ENCODE measurements around the gene TSPEAR.
"Not testable (repeated sequence)": the region's sequence is repeated elsewhere in the genome, so short reads cannot be mapped to it uniquely, and the experiment has no call there.

TSPEAR gene

GRCh38 chr21:44684077-44684476 lies 27.3 kb downstream of the TSPEAR start:
- DNase-seq (ENCODE audit: low spot score), result no peak

GRCh38 chr21:44682580-44683151 lies 28.7 kb downstream of the TSPEAR start:
- DNase-seq (ENCODE audit: low spot score), result no peak

GRCh38 chr21:44681861-44682579 lies 29.4 kb downstream of the TSPEAR start, which contains the start of gene KRTAP12-1:
Gene KRTAP12-1, minus strand, starts transcription at chr21:44682163. Its CDS starts 40 bp downstream, at chr21:44682123.
- no peak for DNase-seq (ENCODE audit: low spot score)

GRCh38 chr21:44681152-44681551 lies 30.2 kb downstream of the TSPEAR start:
- no peak for DNase-seq (ENCODE audit: low spot score)

GRCh38 chr21:44677881-44678280 lies 33.5 kb downstream of the TSPEAR start:
- no peak for DNase-seq (ENCODE audit: low spot score)

- no peak for DNase-seq (ENCODE audit: low spot score)
These were observed 39.5 kb downstream of the TSPEAR start for GRCh38 chr21:44671911-44672310.

GRCh38 chr21:44670642-44671432 lies 40.5 kb downstream of the TSPEAR start:
- no peak for DNase-seq (ENCODE audit: low spot score)

- no peak for DNase-seq (ENCODE audit: low spot score)
These were observed 43.8 kb downstream of the TSPEAR start for GRCh38 chr21:44667612-44668011.

- no peak for DNase-seq (ENCODE audit: low spot score)
These were observed 44.7 kb downstream of the TSPEAR start, which contains the start of gene KRTAP12-2 for GRCh38 chr21:44666401-44667320. Gene KRTAP12-2, minus strand, starts transcription at chr21:44666927. Its CDS starts 41 bp downstream, at chr21:44666886.

- no peak for DNase-seq (ENCODE audit: low spot score)
These were observed 46.7 kb downstream of the TSPEAR start for GRCh38 chr21:44664691-44665090.

GRCh38 chr21:44661567-44661966 lies 49.8 kb downstream of the TSPEAR start:
- DNase-seq (ENCODE audit: low spot score), result not testable (repeated sequence)

GRCh38 chr21:44658913-44659595 lies 52.3 kb downstream of the TSPEAR start:
- no peak for DNase-seq (ENCODE audit: low spot score)

GRCh38 chr21:44658541-44658910 lies 52.8 kb downstream of the TSPEAR start:
- DNase-seq (ENCODE audit: low spot score), result no peak

- DNase-seq (ENCODE audit: low spot score), result no peak
These were observed 53.5 kb downstream of the TSPEAR start, which contains the start of gene KRTAP12-3 for GRCh38 chr21:44657635-44658540. Gene KRTAP12-3, plus strand, starts transcription at chr21:44657932. Its CDS starts 48 bp downstream, at chr21:44657980.

- DNase-seq (ENCODE audit: low spot score), result no peak
These were observed 54.5 kb downstream of the TSPEAR start for GRCh38 chr21:44656868-44657267.

GRCh38 chr21:44654576-44655175 lies 56.7 kb downstream of the TSPEAR start, which contains the start of gene KRTAP12-4:
Gene KRTAP12-4, minus strand, starts transcription at chr21:44654659. Its CDS starts 45 bp downstream, at chr21:44654614.
- no peak for DNase-seq (ENCODE audit: low spot score)

- DNase-seq (ENCODE audit: low spot score), result no peak
These were observed 57.5 kb downstream of the TSPEAR start for GRCh38 chr21:44653656-44654575.

- no peak for DNase-seq (ENCODE audit: low spot score)
These were observed 58.2 kb downstream of the TSPEAR start for GRCh38 chr21:44653123-44653522.

Data from AG08395 (cell line).